HCT116 (cell line): ENCODE data around the gene TAF4. TPM values are rescaled to one million over a fixed set of nuclear protein-coding genes. Genes with fewer than 3 reads are reported as not detected.

ENCODE experiments used
- ATAC-seq: fragments of 200-7000 bp; cut with Tn5 transposase; 2 replicates; pipeline ENCODE4 v1.9.1; 2020; ENCODE audit warnings: mild to moderate bottlenecking, moderate library complexity
- BruUV-seq: library from RNA; stranded (reverse); fragments of 400-500 nt; replicated peaks from 2 replicates; lab custom pipeline; 2021; lab: Mats Ljungman, UMichigan
- CTCF ChIA-PET: fragments of 300-600 bp; sonication (Branson Sonifier 250); formaldehyde crosslinking; loops from one replicate; lab custom pipeline; 2021; ENCODE audit warnings: antibody characterized with exemption; lab: Charles Lee
- POLR2A ChIA-PET: fragments of 300-600, 350-600 bp; sonication (Branson Sonifier 250); formaldehyde crosslinking; loops from one replicate; lab custom pipeline; 2021; ENCODE audit warnings: antibody characterized with exemption; lab: Charles Lee
- RAD21 ChIA-PET, 2 experiments: fragments of 300-600 bp; sonication (Branson Sonifier 250); formaldehyde crosslinking; loops; one replicate each; lab custom pipeline; 2023; ENCODE audit warnings: low total read pairs in 2 of 2; ENCODE audit not compliant: uncharacterized antibody in 2 of 2, unreplicated experiment in 2 of 2, low non-redundant PET in 1 of 2; lab: Charles Lee
- DNase-seq: peaks from one replicate; pipeline ENCODE4 v3.0.0-alpha.2; 2010; ENCODE audit warnings: low read depth, low spot score
- H2AFZ ChIP-seq: fragments of 200-600 bp; shearing (Covaris generic), sonication (generic); 2 replicates; pipeline ENCODE4 v1.6.1; 2017; ENCODE audit warnings: low read depth, mixed run types, mixed read lengths, antibody characterized with exemption, low read length; ENCODE audit not compliant: poor library complexity, severe bottlenecking
- H3K27ac ChIP-seq: 2 replicates; pipeline ENCODE4 v1.5.1; 2012; ENCODE audit warnings: low read depth, low read length
- H3K27me3 ChIP-seq: fragments of 200-600 bp; sonication (generic); 2 replicates; pipeline ENCODE4 v1.6.1; 2016; ENCODE audit warnings: mixed run types, low read length, mixed read lengths; ENCODE audit not compliant: insufficient read depth
- H3K36me3 ChIP-seq, 2 experiments: fragments of 200-500 bp in 1 of 2; fragments of 200-600 bp in 1 of 2; sonication (Bioruptor generic) in 1 of 2; sonication (generic) in 1 of 2; 2 replicates each; pipeline versions ENCODE4 v1.5.1 to v1.6.1; 2014 to 2016; ENCODE audit warnings: low read length in 2 of 2, inconsistent platforms in 1 of 2, mixed read lengths in 1 of 2, mixed run types in 1 of 2; ENCODE audit not compliant: insufficient read depth in 2 of 2, control insufficient read depth in 1 of 2
- H3K4me1 ChIP-seq, 2 experiments: fragments of 200-600 bp in 1 of 2; sonication (generic) in 1 of 2; 2 replicates each; pipeline versions ENCODE4 v1.5.1 to v1.6.1; 2012 to 2017; ENCODE audit warnings: low read length in 2 of 2, inconsistent platforms in 1 of 2, mild to moderate bottlenecking in 1 of 2, mixed read lengths in 1 of 2, mixed run types in 1 of 2, moderate library complexity in 1 of 2; ENCODE audit not compliant: insufficient read depth in 2 of 2, control insufficient read depth in 1 of 2
- H3K4me2 ChIP-seq: fragments of 200-600 bp; sonication (generic); 2 replicates; pipeline ENCODE4 v1.6.1; 2017; ENCODE audit warnings: mixed run types, low read length, mixed read lengths
- H3K4me3 ChIP-seq, 2 experiments: fragments of 200-600 bp in 1 of 2; sonication (generic) in 1 of 2; replicated peaks in 1 of 2; 2 replicates each; pipeline ENCODE4 v1.5.1; 2011 to 2016; ENCODE audit warnings: low read length in 2 of 2, control low read depth in 1 of 2, low read depth in 1 of 2, mild to moderate bottlenecking in 1 of 2, mixed read lengths in 1 of 2, mixed run types in 1 of 2
- H3K79me2 ChIP-seq: fragments of 200-600 bp; sonication (generic); 2 replicates; pipeline ENCODE4 v1.6.1; 2017; ENCODE audit warnings: mild to moderate bottlenecking, mixed run types, low read length, moderate library complexity, mixed read lengths; ENCODE audit not compliant: insufficient read depth
- H3K9ac ChIP-seq: fragments of 200-600 bp; sonication (generic); 2 replicates; pipeline ENCODE4 v1.6.1; 2016; ENCODE audit warnings: low read length, mixed read lengths
- H3K9me2 ChIP-seq: fragments of 200-600 bp; sonication (generic), shearing (Covaris generic); 2 replicates; pipeline ENCODE4 v1.6.1; 2017; ENCODE audit warnings: mixed run types, mild to moderate bottlenecking, moderate library complexity; ENCODE audit not compliant: insufficient read depth
- H3K9me3 ChIP-seq, 2 experiments: fragments of 200-500 bp in 1 of 2; fragments of 200-600 bp in 1 of 2; sonication (Bioruptor generic) in 1 of 2; sonication (generic) in 1 of 2; 2 replicates each; pipeline ENCODE4 v1.6.1; 2014 to 2017; ENCODE audit warnings: low read length in 2 of 2, mixed read lengths in 2 of 2, inconsistent platforms in 1 of 2, low read depth in 1 of 2, mild to moderate bottlenecking in 1 of 2, mixed run types in 1 of 2, moderate library complexity in 1 of 2; ENCODE audit not compliant: control insufficient read depth in 1 of 2, insufficient read depth in 1 of 2
- H4K20me1 ChIP-seq: fragments of 200-600 bp; sonication (generic), shearing (Covaris generic); 2 replicates; pipeline ENCODE4 v1.6.1; 2017; ENCODE audit warnings: mixed run types, mild to moderate bottlenecking, moderate library complexity; ENCODE audit not compliant: insufficient read depth
- CBX3 ChIP-seq: IDR thresholded peaks from 2 replicates; pipeline ENCODE4 v1.6.1; 2012; ENCODE audit warnings: low read depth
- CEBPB ChIP-seq: IDR thresholded peaks from 2 replicates; pipeline ENCODE4 v1.6.1; 2012; ENCODE audit warnings: low read depth
- EGR1 ChIP-seq: IDR thresholded peaks from 2 replicates; pipeline ENCODE4 v1.6.1; 2012; ENCODE audit warnings: low read depth
- ELF1 ChIP-seq: IDR thresholded peaks from 2 replicates; pipeline ENCODE4 v1.6.1; 2012; ENCODE audit warnings: low read depth, borderline replicate concordance
- EZH2phosphoT487 ChIP-seq: fragments of 200-600 bp; IDR thresholded peaks from 2 replicates; pipeline ENCODE4 v1.6.1; 2018; ENCODE audit warnings: antibody characterized with exemption, borderline replicate concordance
- FOSL1 ChIP-seq: IDR thresholded peaks from 2 replicates; pipeline ENCODE4 v1.6.1; 2012; ENCODE audit warnings: low read depth
- POLR2AphosphoS5 ChIP-seq: IDR thresholded peaks from 2 replicates; pipeline ENCODE4 v1.6.1; 2011; ENCODE audit warnings: mild to moderate bottlenecking, low read depth, low read length, moderate library complexity
- SIN3A ChIP-seq: IDR thresholded peaks from 2 replicates; pipeline ENCODE4 v1.6.1; 2012; ENCODE audit warnings: low read depth
- SP1 ChIP-seq: IDR thresholded peaks from 2 replicates; pipeline ENCODE4 v1.6.1; 2012; ENCODE audit warnings: low read depth
- SRF ChIP-seq: IDR thresholded peaks from 2 replicates; pipeline ENCODE4 v1.6.1; 2012; ENCODE audit warnings: low read depth
- TCF7L2 ChIP-seq: IDR thresholded peaks from 2 replicates; pipeline ENCODE4 v1.7.0; 2011; ENCODE audit warnings: borderline replicate concordance, inconsistent platforms; ENCODE audit not compliant: insufficient read depth, insufficient read length; ENCODE audit errors: extremely low read depth
- intact Hi-C: fragments of 100-400 bp; cut with micrococcal nuclease; formaldehyde crosslinking; loops from 2 replicates; pipeline ENCODE4 v1.10.0; 2022
- total RNA-seq: library from RNA; stranded (reverse); gene quantifications from one replicate; pipeline ENCODE4 v1.2.1, GENCODE V29; 2021; ENCODE audit not compliant: unreplicated experiment
- TF ChIP-seq, protein P1 (sequence below): IDR thresholded peaks from 2 replicates; pipeline ENCODE4 v1.6.1; 2011; ENCODE audit warnings: mild to moderate bottlenecking, low read length, moderate library complexity; ENCODE audit not compliant: insufficient replicate concordance; ENCODE audit errors: extremely low read depth
- TF ChIP-seq, protein P2 (sequence below): IDR thresholded peaks from 2 replicates; pipeline ENCODE4 v1.6.1; 2012
- TF ChIP-seq, protein P3 (sequence below), 3 experiments: fragments of 200-600 bp in 1 of 3; sonication (generic) in 1 of 3; IDR thresholded peaks in 2 of 3; conservative IDR thresholded peaks in 1 of 3; 2 replicates each; pipeline ENCODE4 v1.5.1; 2012 to 2017; ENCODE audit warnings: low read depth in 2 of 3, low read length in 2 of 3, antibody characterized with exemption in 1 of 3, borderline replicate concordance in 1 of 3, control low read depth in 1 of 3, mild to moderate bottlenecking in 1 of 3, mixed read lengths in 1 of 3, mixed run types in 1 of 3, moderate library complexity in 1 of 3; ENCODE audit not compliant: insufficient read depth in 1 of 3

Gene TAF4
- total RNA-seq, 1 experiment from 2014 or later, result 26.8 TPM

DNA sequence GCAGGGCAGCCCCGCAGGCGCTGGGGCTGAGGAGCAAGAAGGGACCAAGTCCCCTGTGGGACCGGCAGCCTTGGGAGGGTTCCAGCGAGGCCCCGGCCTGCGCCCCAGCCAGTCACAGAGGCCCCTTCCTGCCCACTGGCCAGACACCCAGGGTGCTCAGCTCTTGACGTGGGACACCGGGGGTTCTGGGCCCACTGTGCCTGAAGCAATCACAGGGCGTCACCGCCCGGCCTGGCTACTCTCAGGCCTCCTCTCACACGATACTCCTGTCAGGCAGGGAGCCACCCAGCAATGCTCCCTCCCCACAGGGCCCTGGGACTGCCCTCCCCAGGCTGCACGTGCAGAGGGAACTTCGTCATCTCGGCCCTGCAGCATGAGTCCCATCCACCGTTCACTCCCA, 14.5 kb downstream of the TAF4 start:
- no peak overlapping the region for H3K4me2 ChIP-seq
- POLR2A ChIA-PET, result no interaction called here
- no peak overlapping the region for H3K27ac ChIP-seq
- H3K36me3 ChIP-seq, result no peaks in the 10 kb centered on the region; a peak in 2 of 4 replicates
- TF ChIP-seq EZH2phosphoT487, result no peak
- TF ChIP-seq CBX3, result no peak
- TF ChIP-seq, all 23 proteins: peak for 0
- Histone ChIP-seq H4K20me1 (no peaks in the 10 kb centered on the region), H2AFZ (no peak overlapping the region), H3K4me3 (no peak overlapping the region), H3K9me2 (no peaks in the 10 kb centered on the region), H3K79me2 (peaks cover 92% of the 10 kb centered on the region), H3K4me1 (no peaks in the 10 kb centered on the region), H3K27me3 (no peaks in the 10 kb centered on the region), H3K9me3 (no peaks in the 10 kb centered on the region), H3K9ac (no peak overlapping the region)
- CTCF ChIA-PET, result no interaction called here
- intact Hi-C loops, result no loop called here
- DNase-seq (no peak), ATAC-seq (no peak)
- no TSS peak for BruUV-seq
- RAD21 ChIA-PET, result no interaction called here

DNA sequence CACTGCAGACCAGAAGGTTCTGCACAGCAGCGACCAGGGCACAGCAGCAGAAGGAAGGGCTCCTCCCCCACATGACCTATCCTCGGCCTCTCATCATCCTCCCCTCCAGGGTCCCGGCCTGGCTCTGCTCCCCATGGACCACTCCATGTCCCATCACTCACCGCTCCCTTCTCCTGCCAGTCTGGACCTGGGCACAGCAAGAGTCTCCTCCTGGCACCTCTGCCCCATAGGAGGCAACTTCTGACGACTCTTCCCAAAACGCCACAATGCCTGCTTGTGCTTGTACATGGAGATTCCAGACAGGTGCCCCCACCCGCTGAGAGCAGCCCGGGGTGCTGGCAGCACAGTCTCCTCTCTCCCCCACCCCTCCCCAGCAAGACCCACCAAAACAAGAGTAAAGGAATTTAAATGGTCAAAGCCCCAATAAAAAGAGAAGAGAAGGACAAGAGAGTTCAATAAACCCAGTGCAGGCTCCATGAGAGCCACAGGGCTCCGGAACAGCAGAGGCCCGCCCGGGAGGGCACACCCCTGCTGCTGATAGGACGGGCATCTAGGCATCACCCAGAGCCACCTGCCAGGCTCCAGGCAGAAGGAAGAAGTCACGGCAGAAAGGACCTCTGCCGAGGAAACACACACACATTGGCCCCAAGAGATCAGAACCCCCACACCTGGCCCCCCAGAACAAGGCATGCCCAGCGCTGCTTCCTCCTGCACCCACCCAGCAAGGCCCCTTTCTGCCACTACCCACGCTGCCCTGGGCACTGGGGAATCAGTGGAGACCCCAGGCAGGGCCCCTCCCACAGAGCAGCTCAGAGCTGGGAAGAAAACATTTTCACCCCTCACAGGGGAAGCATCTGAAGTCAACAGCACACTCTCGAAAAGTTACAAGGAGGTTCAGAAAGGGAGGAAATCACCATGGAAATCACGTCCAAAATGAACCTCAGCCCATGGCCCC, 15.2 kb downstream of the TAF4 start:
- ChIA-PET RAD21 (no interaction called here), POLR2A (no interaction called here), CTCF (no interaction called here)
- H2AFZ ChIP-seq, result no peak overlapping the region
- no peak overlapping the region for H3K4me2 ChIP-seq
- no peaks in the 10 kb centered on the region for H4K20me1 ChIP-seq
- H3K27ac ChIP-seq, result no peak overlapping the region
- no TSS peak for BruUV-seq
- no peaks in the 10 kb centered on the region for H3K9me3 ChIP-seq
- peaks cover 90% of the 10 kb centered on the region for H3K79me2 ChIP-seq
- H3K36me3 ChIP-seq, result no peaks in the 10 kb centered on the region; a peak in 2 of 4 replicates
- intact Hi-C loops, result no loop called here
- H3K9me2 ChIP-seq, result no peaks in the 10 kb centered on the region
- DNase-seq, result no peak
- no peaks in the 10 kb centered on the region for H3K27me3 ChIP-seq
- TF ChIP-seq ELF1 (no peak), SIN3A (no peak), SRF (no peak), FOSL1 (no peak), SP1 (no peak), TCF7L2 (no peak), CBX3 (no peak), EZH2phosphoT487 (no peak), CEBPB (no peak), POLR2AphosphoS5 (no peak), EGR1 (no peak)
- TF ChIP-seq, protein P1, sequence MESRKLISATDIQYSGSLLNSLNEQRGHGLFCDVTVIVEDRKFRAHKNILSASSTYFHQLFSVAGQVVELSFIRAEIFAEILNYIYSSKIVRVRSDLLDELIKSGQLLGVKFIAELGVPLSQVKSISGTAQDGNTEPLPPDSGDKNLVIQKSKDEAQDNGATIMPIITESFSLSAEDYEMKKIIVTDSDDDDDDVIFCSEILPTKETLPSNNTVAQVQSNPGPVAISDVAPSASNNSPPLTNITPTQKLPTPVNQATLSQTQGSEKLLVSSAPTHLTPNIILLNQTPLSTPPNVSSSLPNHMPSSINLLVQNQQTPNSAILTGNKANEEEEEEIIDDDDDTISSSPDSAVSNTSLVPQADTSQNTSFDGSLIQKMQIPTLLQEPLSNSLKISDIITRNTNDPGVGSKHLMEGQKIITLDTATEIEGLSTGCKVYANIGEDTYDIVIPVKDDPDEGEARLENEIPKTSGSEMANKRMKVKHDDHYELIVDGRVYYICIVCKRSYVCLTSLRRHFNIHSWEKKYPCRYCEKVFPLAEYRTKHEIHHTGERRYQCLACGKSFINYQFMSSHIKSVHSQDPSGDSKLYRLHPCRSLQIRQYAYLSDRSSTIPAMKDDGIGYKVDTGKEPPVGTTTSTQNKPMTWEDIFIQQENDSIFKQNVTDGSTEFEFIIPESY, result no peak
- TF ChIP-seq, protein P2, sequence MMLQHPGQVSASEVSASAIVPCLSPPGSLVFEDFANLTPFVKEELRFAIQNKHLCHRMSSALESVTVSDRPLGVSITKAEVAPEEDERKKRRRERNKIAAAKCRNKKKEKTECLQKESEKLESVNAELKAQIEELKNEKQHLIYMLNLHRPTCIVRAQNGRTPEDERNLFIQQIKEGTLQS, result no peak
- TF ChIP-seq, protein P3, sequence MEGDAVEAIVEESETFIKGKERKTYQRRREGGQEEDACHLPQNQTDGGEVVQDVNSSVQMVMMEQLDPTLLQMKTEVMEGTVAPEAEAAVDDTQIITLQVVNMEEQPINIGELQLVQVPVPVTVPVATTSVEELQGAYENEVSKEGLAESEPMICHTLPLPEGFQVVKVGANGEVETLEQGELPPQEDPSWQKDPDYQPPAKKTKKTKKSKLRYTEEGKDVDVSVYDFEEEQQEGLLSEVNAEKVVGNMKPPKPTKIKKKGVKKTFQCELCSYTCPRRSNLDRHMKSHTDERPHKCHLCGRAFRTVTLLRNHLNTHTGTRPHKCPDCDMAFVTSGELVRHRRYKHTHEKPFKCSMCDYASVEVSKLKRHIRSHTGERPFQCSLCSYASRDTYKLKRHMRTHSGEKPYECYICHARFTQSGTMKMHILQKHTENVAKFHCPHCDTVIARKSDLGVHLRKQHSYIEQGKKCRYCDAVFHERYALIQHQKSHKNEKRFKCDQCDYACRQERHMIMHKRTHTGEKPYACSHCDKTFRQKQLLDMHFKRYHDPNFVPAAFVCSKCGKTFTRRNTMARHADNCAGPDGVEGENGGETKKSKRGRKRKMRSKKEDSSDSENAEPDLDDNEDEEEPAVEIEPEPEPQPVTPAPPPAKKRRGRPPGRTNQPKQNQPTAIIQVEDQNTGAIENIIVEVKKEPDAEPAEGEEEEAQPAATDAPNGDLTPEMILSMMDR (IDR thresholded peaks at IDR 0.05 in 2 of 3, conservative IDR thresholded peaks at IDR 0.05 in 1 of 3; ENCODE audit: borderline replicate concordance in 1 of 3, insufficient read depth in 1 of 3, low read depth in 2 of 3, low read length in 2 of 3), result no peak
- no peak overlapping the region for H3K4me3 ChIP-seq
- no peak for ATAC-seq
- H3K4me1 ChIP-seq, result no peaks in the 10 kb centered on the region
- H3K9ac ChIP-seq, result no peak overlapping the region
